Mammary epithelial cell (primary cell): Measurements from ENCODE around the gene KDM4C.

Experiments
- CTCF ChIP-seq, 2 donors: IDR thresholded peaks in 1 of 2; conservative IDR thresholded peaks in 1 of 2; 2 replicates each; pipeline ENCODE4 v1.5.1; 2011 to 2012; ENCODE audit warnings: inconsistent platforms in 2 of 2, low read length in 2 of 2, mild to moderate bottlenecking in 2 of 2, control low read depth in 1 of 2, low read depth in 1 of 2; ENCODE audit not compliant: insufficient read depth in 1 of 2; ENCODE audit errors: extremely low read depth in 1 of 2
- EZH2 ChIP-seq: IDR thresholded peaks from 2 replicates; pipeline ENCODE4 v1.6.1; 2012; ENCODE audit warnings: low read length, inconsistent platforms, borderline replicate concordance

GRCh38 chr9:6944896-6945295 lies 187.1 kb downstream of the KDM4C start:
- TF ChIP-seq CTCF (conservative IDR thresholded peaks at IDR 0.05 in 1 of 2, IDR thresholded peaks at IDR 0.05 in 1 of 2; ENCODE audit: extremely low read depth in 1 of 2, insufficient read depth in 1 of 2, low read depth in 1 of 2, low read length in 2 of 2) (no peak), EZH2 (no peak)
